Pancreas (tissue), 10 donors: Measurements from ENCODE around the gene SNCA. TPM values are rescaled to one million over a fixed set of nuclear protein-coding genes. Genes with fewer than 3 reads are reported as not detected.

ENCODE experiments used
- ATAC-seq, 4 donors: fragments of 200-7000 bp; cut with Tn5 transposase; one replicate each; pipeline versions ENCODE4 v1.8.0 to v1.9.1; 2020; ENCODE audit warnings: mild to moderate bottlenecking in 4 of 4, moderate library complexity in 4 of 4
- DNase-seq, 6 donors: peaks; one replicate each; pipeline ENCODE4 v3.0.0-alpha.2; 2020
- FAIRE-seq: peaks from 2 replicates; lab custom pipeline; 2012; peaks lifted over from hg19 to GRCh38; lab: Jason Lieb, UNC
- H3K27ac ChIP-seq, 4 donors: fragments of 200-600 bp; sonication (generic); 1 replicate in 3 of 4; 2 replicates in 1 of 4; pipeline versions ENCODE4 v1.5.0 to v1.8.0; 2020
- H3K27me3 ChIP-seq, 4 donors: fragments of 200-600 bp; one replicate each; pipeline ENCODE4 v1.8.0; 2021
- H3K36me3 ChIP-seq, 3 donors: fragments of 200-600 bp; sonication (generic) in 1 of 3; one replicate each; pipeline versions ENCODE4 v1.5.0 to v1.8.0; 2020 to 2021
- H3K4me1 ChIP-seq, 3 donors: fragments of 200-600 bp; one replicate each; pipeline ENCODE4 v1.8.0; 2021
- H3K4me3 ChIP-seq, 4 donors: fragments of 200-600 bp; sonication (generic) in 2 of 4; one replicate each; pipeline versions ENCODE4 v1.5.0 to v1.8.0; 2020 to 2021
- H3K9me3 ChIP-seq, 4 donors: fragments of 200-600 bp; one replicate each; pipeline ENCODE4 v1.8.0; 2021
- WGBS, 2 donors: extraction: QIAGEN DNeasy Blood & Tissue Kit; methylation state at CpG; one replicate each; pipeline ENCODE4 v1.1.7; 2013; 5-methylcytosine and 5-hydroxymethylcytosine counted together
- intact Hi-C, 3 donors: fragments of 100-400 bp; cut with DNase I; formaldehyde crosslinking; loops; one replicate each; pipeline versions ENCODE4 v1.11.1 to v1.14.2; 2022
- polyA plus RNA-seq, 2 donors: library from polyadenylated mRNA; stranded (reverse); fragments of 200-250 nt; gene quantifications; one replicate each; pipeline ENCODE4 v1.2.3, GENCODE V29; 2013
- total RNA-seq, 6 donors: library from RNA; stranded (reverse); fragmentation: NEBNext Ultra II Directional in 4 of 6; extraction: Animal tissue kit (Norgen Biotek cat#: 25700) in 4 of 6; gene quantifications; one replicate each; pipeline versions ENCODE4 v1.2.1 to v1.2.4, GENCODE V29; 2021 to 2023
- TF ChIP-seq, protein P1 (sequence below), 4 donors: fragments of 200-600 bp; sonication (generic) in 3 of 4; IDR thresholded peaks; one replicate each; pipeline versions ENCODE4 v1.5.0 to v1.8.0; 2021; ENCODE audit warnings: antibody characterized with exemption in 4 of 4
- donor health status: healthy with polysubstance abuse.
- donor health status: DM: no; HTN: no; CAD: no; lungs with moderate emphysema.
- donor health status: DM: no; HTN: no; CAD: no.
- donor health status: control.
- donor health status: control.
- donor health status: Bipolar disorder and iron deficiency.
- donor health status: DM: yes; HTN: yes; CAD: no.
- donor health status: DM: no; HTN: no; CAD: no.
- donor health status: DM: no; HTN: no; CAD: no.
- donor health status: DM: yes; HTN: yes; CAD: no.

SNCA gene
- total and polyA plus RNA-seq, 8 donors = 0.23 to 5.6 (median 1.7) TPM

DNA sequence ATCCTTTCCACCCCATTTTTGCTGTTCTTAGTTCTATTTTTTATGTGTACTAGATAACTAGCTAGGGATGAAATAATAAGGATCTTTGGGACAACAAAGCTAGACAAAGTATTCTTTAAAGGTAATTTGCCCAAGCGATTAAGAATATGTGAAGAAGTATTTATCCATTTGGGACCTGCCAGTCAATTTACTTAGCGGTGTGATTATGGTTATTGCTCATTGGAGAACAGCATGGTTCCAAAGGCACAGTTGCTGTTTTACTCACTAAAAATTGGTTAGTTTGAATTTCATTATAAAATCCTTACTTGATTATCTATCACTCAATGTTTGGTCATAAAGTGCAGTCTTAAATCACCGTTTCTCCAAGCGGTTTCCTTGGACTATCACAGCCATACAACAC, 124.1 kb downstream of the SNCA start:
- intact Hi-C loops = no loop called here
- H3K4me3 ChIP-seq = no peak overlapping the region
- H3K36me3 ChIP-seq = no peaks in the 10 kb centered on the region
- ATAC-seq (no peak), DNase-seq (no peak), FAIRE-seq (no peak)
- H3K27me3 ChIP-seq = no peaks in the 10 kb centered on the region
- H3K27ac ChIP-seq = no peak overlapping the region
- 86 to 90% methylated on average over 4 of the region's 4 CpGs for WGBS, 2 donors
- H3K9me3 ChIP-seq = no peaks in the 10 kb centered on the region
- H3K4me1 ChIP-seq = no peaks in the 10 kb centered on the region
- TF ChIP-seq, protein P1, sequence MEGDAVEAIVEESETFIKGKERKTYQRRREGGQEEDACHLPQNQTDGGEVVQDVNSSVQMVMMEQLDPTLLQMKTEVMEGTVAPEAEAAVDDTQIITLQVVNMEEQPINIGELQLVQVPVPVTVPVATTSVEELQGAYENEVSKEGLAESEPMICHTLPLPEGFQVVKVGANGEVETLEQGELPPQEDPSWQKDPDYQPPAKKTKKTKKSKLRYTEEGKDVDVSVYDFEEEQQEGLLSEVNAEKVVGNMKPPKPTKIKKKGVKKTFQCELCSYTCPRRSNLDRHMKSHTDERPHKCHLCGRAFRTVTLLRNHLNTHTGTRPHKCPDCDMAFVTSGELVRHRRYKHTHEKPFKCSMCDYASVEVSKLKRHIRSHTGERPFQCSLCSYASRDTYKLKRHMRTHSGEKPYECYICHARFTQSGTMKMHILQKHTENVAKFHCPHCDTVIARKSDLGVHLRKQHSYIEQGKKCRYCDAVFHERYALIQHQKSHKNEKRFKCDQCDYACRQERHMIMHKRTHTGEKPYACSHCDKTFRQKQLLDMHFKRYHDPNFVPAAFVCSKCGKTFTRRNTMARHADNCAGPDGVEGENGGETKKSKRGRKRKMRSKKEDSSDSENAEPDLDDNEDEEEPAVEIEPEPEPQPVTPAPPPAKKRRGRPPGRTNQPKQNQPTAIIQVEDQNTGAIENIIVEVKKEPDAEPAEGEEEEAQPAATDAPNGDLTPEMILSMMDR (IDR thresholded peaks at IDR 0.05) = no peak

DNA sequence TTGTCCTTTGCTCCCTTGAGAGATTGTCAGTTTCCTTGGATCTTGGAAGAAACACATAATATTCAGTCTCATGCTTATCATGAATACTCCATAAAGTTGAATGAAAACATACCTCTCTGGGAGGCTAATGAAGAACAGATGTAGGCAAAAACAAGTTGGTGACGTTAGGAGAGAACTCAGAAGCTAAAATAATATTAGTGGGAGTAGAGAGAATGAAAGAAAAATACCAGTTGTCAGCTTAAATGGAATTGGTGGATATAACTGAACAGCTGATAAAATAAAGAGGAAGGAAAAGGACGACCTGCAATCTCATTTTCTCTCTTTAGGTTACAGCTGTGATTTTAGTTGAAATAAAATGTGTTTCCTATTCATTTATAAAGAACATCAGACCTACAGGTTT, 124.8 kb downstream of the SNCA start:
- TF ChIP-seq, protein P1 (IDR thresholded peaks at IDR 0.05) = no peak
- no peak for ATAC-seq
- no peak for DNase-seq
- H3K4me3 ChIP-seq = no peak overlapping the region
- H3K36me3 ChIP-seq = no peaks in the 10 kb centered on the region
- no peak for FAIRE-seq
- H3K27ac ChIP-seq = no peak overlapping the region
- 31 to 44% methylated on average over 2 of the region's 2 CpGs for WGBS, 2 donors
- H3K27me3 ChIP-seq = no peaks in the 10 kb centered on the region
- H3K9me3 ChIP-seq = no peaks in the 10 kb centered on the region
- intact Hi-C loops = no loop called here
- no peaks in the 10 kb centered on the region for H3K4me1 ChIP-seq

DNA sequence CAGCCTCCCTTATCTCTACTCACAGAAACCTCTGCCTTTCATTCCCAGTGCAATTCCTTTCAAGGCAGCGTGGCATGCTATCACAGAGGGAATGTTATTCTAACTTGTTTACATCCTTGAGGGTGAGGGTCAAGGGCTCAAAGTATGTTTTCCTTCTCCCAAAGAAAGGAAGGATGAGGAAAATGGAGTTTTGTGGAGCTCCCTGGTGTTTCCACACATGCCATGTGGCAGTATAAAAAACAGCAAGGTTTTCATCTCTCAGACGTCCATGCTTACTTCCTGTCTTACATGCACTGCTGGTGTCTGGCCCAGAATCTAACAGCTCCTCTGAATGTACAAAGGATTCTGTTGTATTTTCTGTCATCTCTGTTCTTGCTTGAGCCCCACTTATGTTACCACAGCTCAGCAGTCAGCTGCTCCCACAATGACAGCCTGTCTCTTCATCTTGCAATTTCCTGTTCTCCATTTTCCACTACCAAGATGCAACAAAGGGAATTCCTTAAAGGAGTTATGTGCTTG, 128.0 kb downstream of the SNCA start:
- ATAC-seq (peak in 1 of 4 donors; percentile 32), FAIRE-seq (no peak)

DNA sequence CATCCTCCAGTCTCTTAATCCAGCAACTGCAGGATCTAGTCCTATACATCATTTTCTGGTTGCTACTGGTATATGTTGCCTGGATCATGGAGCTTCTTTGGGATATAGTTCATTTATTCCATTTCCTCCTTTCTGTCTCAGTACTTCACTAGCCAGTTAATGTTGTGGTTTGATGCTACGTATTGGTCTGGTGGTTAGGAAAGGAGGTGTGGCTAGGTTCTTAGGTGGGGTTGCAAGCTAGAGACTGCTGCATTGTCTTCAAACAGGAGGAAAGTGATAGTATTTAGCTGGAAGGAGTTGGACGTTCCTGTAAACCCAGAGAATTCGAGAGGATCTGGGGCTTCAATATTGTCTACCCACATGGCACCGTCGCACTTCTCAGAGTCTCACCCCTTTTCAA, 129.5 kb downstream of the SNCA start:
- intact Hi-C loops = no loop called here
- Histone ChIP-seq H3K27ac (no peak overlapping the region), H3K36me3 (no peaks in the 10 kb centered on the region), H3K9me3 (no peaks in the 10 kb centered on the region), H3K4me1 (no peaks in the 10 kb centered on the region), H3K4me3 (no peak overlapping the region), H3K27me3 (no peaks in the 10 kb centered on the region)
- 76 to 88% methylated on average over 5 of the region's 5 CpGs for WGBS, 2 donors
- FAIRE-seq = no peak
- no peak for DNase-seq
- TF ChIP-seq, protein P1 (IDR thresholded peaks at IDR 0.05) = no peak
- no peak for ATAC-seq

More for the DNA sequence above, 128.0 kb downstream of the SNCA start:
- intact Hi-C loops = no loop called here
- no peaks in the 10 kb centered on the region for H3K27me3 ChIP-seq
- H3K36me3 ChIP-seq = no peaks in the 10 kb centered on the region
- no peaks in the 10 kb centered on the region for H3K4me1 ChIP-seq
- 21 to 32% methylated on average over 2 of the region's 2 CpGs for WGBS, 2 donors
- no peak overlapping the region for H3K27ac ChIP-seq
- TF ChIP-seq, protein P1 (IDR thresholded peaks at IDR 0.05) = no peak
- DNase-seq = no peak
- H3K9me3 ChIP-seq = no peaks in the 10 kb centered on the region
- no peak overlapping the region for H3K4me3 ChIP-seq

DNA sequence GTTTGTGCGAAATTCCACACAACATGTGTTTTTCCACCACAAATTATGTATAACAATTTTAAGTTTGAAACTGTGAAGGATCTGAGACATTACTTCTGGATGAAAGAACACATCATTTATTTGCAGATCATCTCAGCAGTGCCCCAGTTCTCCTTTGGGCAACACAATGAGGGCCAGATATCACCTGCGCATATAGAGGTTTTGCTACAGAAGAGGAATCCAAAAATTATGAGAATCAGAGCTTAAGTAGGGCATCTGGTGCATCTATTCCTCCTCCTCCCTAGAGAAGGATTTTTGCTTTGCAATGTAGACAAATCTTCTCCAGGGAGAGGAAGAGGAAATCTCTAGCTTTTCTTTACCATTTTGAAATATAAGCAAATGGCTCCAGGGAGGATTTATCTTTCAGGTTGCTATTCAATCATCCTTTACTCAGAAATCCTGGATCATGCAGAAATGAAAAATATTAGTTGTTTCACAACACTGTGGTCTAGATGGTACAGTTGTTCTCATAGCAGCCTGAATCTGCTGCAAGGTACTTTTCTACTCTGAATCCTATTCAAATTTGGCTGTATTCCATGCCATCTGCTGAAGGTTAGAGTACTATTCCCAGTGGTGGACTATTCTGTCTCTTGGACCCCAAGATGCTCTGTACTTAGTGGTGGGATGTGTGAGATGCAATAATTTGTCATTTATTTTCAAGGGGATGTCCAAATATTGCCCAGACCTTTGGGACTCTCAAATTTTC, 132.1 kb downstream of the SNCA start:
- no peaks in the 10 kb centered on the region for H3K27me3 ChIP-seq
- FAIRE-seq (no peak), ATAC-seq (no peak), DNase-seq (no peak)
- H3K27ac ChIP-seq = no peak overlapping the region
- no peaks in the 10 kb centered on the region for H3K9me3 ChIP-seq
- H3K4me1 ChIP-seq = no peaks in the 10 kb centered on the region
- WGBS, 2 donors = 61 to 67% methylated on average over 2 of the region's 2 CpGs
- no peak overlapping the region for H3K4me3 ChIP-seq
- TF ChIP-seq, protein P1 (IDR thresholded peaks at IDR 0.05) = no peak
- H3K36me3 ChIP-seq = no peaks in the 10 kb centered on the region
- intact Hi-C loops = no loop called here
